K562 (cell line): ENCODE results near the gene GRIN1. TPM values are rescaled to one million over a fixed set of nuclear protein-coding genes. Genes with fewer than 3 reads are reported as not detected.

Experiments
- ATAC-seq: fragments of 200-7000 bp; cut with Tn5 transposase; 3 replicates; pipeline ENCODE4 v1.9.1; 2020; ENCODE audit warnings: moderate library complexity
- BruUV-seq: library from RNA; stranded (reverse); fragments of 400-500 nt; replicated peaks from 2 replicates; lab custom pipeline; 2021; lab: Mats Ljungman, UMichigan
- CTCF ChIA-PET: fragments of 300-600 bp; formaldehyde crosslinking; extraction: SDS; loops from one replicate; lab custom pipeline; 2021; ENCODE audit warnings: low intra/inter-chr PET ratio; lab: Yijun Ruan, JAX
- POLR2A ChIA-PET: fragments of 300-600, 350-650 bp; sonication (Branson Sonifier 250); formaldehyde crosslinking; extraction: SDS; loops from one replicate; lab custom pipeline; 2021; ENCODE audit warnings: antibody characterized with exemption, inconsistent platforms; lab: Yijun Ruan, JAX
- DNase-seq, 4 experiments: peaks; one replicate each; pipeline versions ENCODE4 v3.0.0 to v3.0.0-alpha.2; 2011 to 2018; ENCODE audit warnings: low spot score in 3 of 4, mixed read lengths in 3 of 4; ENCODE audit errors: extremely low read depth in 1 of 4
- FAIRE-seq: peaks from 2 replicates; lab custom pipeline; 2011; peaks lifted over from hg19 to GRCh38; lab: Jason Lieb, UNC
- H2AFZ ChIP-seq: 2 replicates; pipeline ENCODE4 v1.6.0; 2011; ENCODE audit warnings: low read depth, low read length, control low read depth, inconsistent platforms
- H3K27ac ChIP-seq: fragments of 200-600 bp; 3 replicates; pipeline ENCODE4 v1.8.0; 2011; ENCODE audit warnings: low read depth, mild to moderate bottlenecking, control low read depth, inconsistent platforms, low read length, moderate library complexity, mixed read lengths; ENCODE audit errors: extremely low read depth
- H3K27me3 ChIP-seq, 2 experiments: fragments of 300-600 bp in 1 of 2; 2 replicates in 1 of 2; 3 replicates in 1 of 2; pipeline versions ENCODE4 v1.6.0 to v1.8.0; 2011; ENCODE audit warnings: inconsistent platforms in 2 of 2, low read length in 2 of 2, mild to moderate bottlenecking in 1 of 2, mixed read lengths in 1 of 2, moderate library complexity in 1 of 2; ENCODE audit not compliant: control insufficient read depth in 2 of 2, insufficient read depth in 2 of 2
- H3K36me3 ChIP-seq: fragments of 300-600 bp; 3 replicates; pipeline ENCODE4 v1.8.0; 2011; ENCODE audit warnings: mild to moderate bottlenecking, low read length, inconsistent platforms; ENCODE audit not compliant: control insufficient read depth, insufficient read depth
- H3K4me1 ChIP-seq, 2 experiments: fragments of 200-600 bp in 1 of 2; replicated peaks in 1 of 2; 2 replicates in 1 of 2; 3 replicates in 1 of 2; pipeline versions ENCODE4 v1.5.1 to v1.8.0; 2011; ENCODE audit warnings: inconsistent platforms in 2 of 2, low read length in 2 of 2, mild to moderate bottlenecking in 1 of 2, mixed read lengths in 1 of 2, moderate library complexity in 1 of 2; ENCODE audit not compliant: control insufficient read depth in 2 of 2, insufficient read depth in 2 of 2
- H3K4me2 ChIP-seq: 2 replicates; pipeline ENCODE4 v1.6.1; 2011; ENCODE audit warnings: low read length, control low read depth, inconsistent platforms, mixed read lengths; ENCODE audit not compliant: insufficient read depth
- H3K4me3 ChIP-seq: fragments of 200-600 bp; sonication (generic), shearing (Covaris generic); 2 replicates; pipeline ENCODE4 v1.5.1; 2016; ENCODE audit warnings: control low read depth, inconsistent platforms
- H3K79me2 ChIP-seq: fragments of 200-600 bp; 3 replicates; pipeline ENCODE4 v1.8.0; 2011; ENCODE audit warnings: low read length, inconsistent platforms; ENCODE audit not compliant: control insufficient read depth, insufficient read depth
- H3K9ac ChIP-seq, 2 experiments: 2 replicates each; pipeline versions ENCODE4 v1.6.0 to v1.6.1; 2011; ENCODE audit warnings: low read depth in 2 of 2, low read length in 2 of 2, control low read depth in 1 of 2, inconsistent platforms in 1 of 2, mild to moderate bottlenecking in 1 of 2, mixed read lengths in 1 of 2; ENCODE audit not compliant: insufficient read depth in 1 of 2
- H3K9me1 ChIP-seq: one replicate; pipeline ENCODE4 v1.6.0; 2011; ENCODE audit warnings: inconsistent platforms, mild to moderate bottlenecking, low read length, moderate library complexity; ENCODE audit not compliant: control insufficient read depth, insufficient read depth
- H3K9me3 ChIP-seq: replicated peaks from 2 replicates; pipeline ENCODE4 v1.5.1; 2011; ENCODE audit warnings: low read depth, low read length, inconsistent platforms; ENCODE audit not compliant: control insufficient read depth, insufficient read depth
- H4K20me1 ChIP-seq: replicated peaks from 2 replicates; pipeline ENCODE4 v1.6.1; 2011; ENCODE audit warnings: low read length, inconsistent platforms, mixed read lengths; ENCODE audit not compliant: control insufficient read depth, insufficient read depth
- DLX4 ChIP-seq: fragments of 250-450 bp; sonication (Bioruptor Pico); IDR thresholded peaks from 2 replicates; pipeline ENCODE4 v1.6.1; 2021; ENCODE audit warnings: mild to moderate bottlenecking
- KDM1A ChIP-seq, 2 experiments: fragments of 450-650 bp; IDR thresholded peaks; 2 replicates each; pipeline ENCODE4 v1.6.1; 2016; ENCODE audit warnings: mild to moderate bottlenecking in 2 of 2
- MAX ChIP-seq: sonication (generic); formaldehyde crosslinking; IDR thresholded peaks from 2 replicates; pipeline ENCODE4 v1.9.0; 2022; ENCODE audit warnings: mild to moderate bottlenecking, missing genetic modification reagents
- PRMT5 ChIP-seq: sonication (generic); formaldehyde crosslinking; IDR thresholded peaks from 2 replicates; pipeline ENCODE4 v1.5.0; 2020; ENCODE audit warnings: missing genetic modification reagents
- USF1 ChIP-seq: sonication (generic); formaldehyde crosslinking; IDR thresholded peaks from 2 replicates; pipeline ENCODE4 v1.9.0; 2022; ENCODE audit warnings: mild to moderate bottlenecking, missing genetic modification reagents
- WGBS: fragments of 100-300 bp; shearing (Covaris generic); methylation state at CpG from one replicate; pipeline ENCODE4 v1.1.6; 2016; ENCODE audit warnings: low coverage, mixed read lengths; ENCODE audit not compliant: insufficient coverage; ENCODE audit errors: missing lambda C conversion rate; 5-methylcytosine and 5-hydroxymethylcytosine counted together
- in situ Hi-C: fragments of 300-500 bp; cut with MboI; formaldehyde crosslinking; loops from 4 replicates; pipeline ENCODE4 v1.15.0; 2018; ENCODE audit warnings: inconsistent platforms, mixed read lengths
- intact Hi-C: fragments of 100-400 bp; cut with micrococcal nuclease; formaldehyde crosslinking; loops from 2 replicates; pipeline ENCODE4 v1.14.2; 2022
- polyA plus RNA-seq, 8 experiments: library from polyadenylated mRNA; depleted of rRNA in 4 of 8; stranded (reverse) in 5 of 8; unstranded in 3 of 8; fragments of >200 nt; fragmentation: Nextera tagmentation in 2 of 8; fragmentation: Illumina TruSeq in 1 of 8; extraction: Ambion mirVana in 2 of 8; extraction: Trizol in 1 of 8; gene quantifications; 2 replicates each; pipeline versions ENCODE4 v1.2.1 to v1.2.3, GENCODE V29; 2011 to 2014; ENCODE audit warnings: inconsistent platforms in 1 of 8, missing spikeins in 1 of 8
- total RNA-seq, 7 experiments: library from RNA; depleted of rRNA in 6 of 7; stranded (reverse); fragments of >200 nt in 6 of 7; fragmentation: Illumina TruSeq in 2 of 7; extraction: Trizol in 2 of 7; gene quantifications; 2 replicates each; pipeline versions ENCODE4 v1.2.1 to v1.2.3, GENCODE V29; 2011 to 2021; ENCODE audit warnings: low replicate concordance in 1 of 7

GRIN1 gene
- total and polyA plus RNA-seq, 9 of the 15 experiments (the other 6 are each of a cell fraction or from before 2014, with no cell fraction given), result 0.03 to 0.35 (median 0.16) TPM; not detected in 6

GRCh38 chr9:137152844-137153405 is 14.0 kb downstream of the GRIN1 start:
- 0 out of 2 replicates have a peak, but pooled peaks cover 2% of the 10 kb centered on the region for H4K20me1 ChIP-seq
- no peaks in the 10 kb centered on the region for H3K9me1 ChIP-seq
- no peak for FAIRE-seq
- H3K79me2 ChIP-seq, result no peaks in the 10 kb centered on the region
- H2AFZ ChIP-seq, result no peak overlapping the region
- H3K4me1 ChIP-seq, result peaks cover 17 to 52% of the 10 kb centered on the region in 2 experiments; a peak in 4 of 5 replicates
- CTCF ChIA-PET, result no interaction called here
- POLR2A ChIA-PET, result no interaction called here
- ATAC-seq, result no peak
- intact Hi-C loops, result no loop called here
- TF ChIP-seq MAX (peak; percentile 68), USF1 (CRISPR knock-in tag) (0 out of 2 replicates have a peak, but pooled peaks have one; percentile 5), KDM1A (IDR thresholded peaks at IDR 0.05) (peak in 1 of 2 experiments; percentile 93; a peak in 2 of 4 replicates), DLX4 (CRISPR knock-in tag) (no peak), PRMT5 (CRISPR knock-in tag) (no peak)
- no peak overlapping the region for H3K27ac ChIP-seq
- no TSS peak for BruUV-seq
- no peak overlapping the region for H3K9ac ChIP-seq
- in situ Hi-C loops, result no loop called here
- no peaks in the 10 kb centered on the region for H3K36me3 ChIP-seq
- no peak for DNase-seq
- no peak overlapping the region for H3K4me3 ChIP-seq
- no peaks in the 10 kb centered on the region; the same call in 1 of the 2 replicates for H3K9me3 ChIP-seq
- WGBS, result 41% methylated on average over 7 of the region's 7 CpGs
- no peaks in the 10 kb centered on the region for H3K27me3 ChIP-seq
- no peak overlapping the region for H3K4me2 ChIP-seq
